ENCODE data around the gene SLC29A4.
"Not testable (repeated sequence)": the region's sequence is repeated elsewhere in the genome, so short reads cannot be mapped to it uniquely, and the experiment has no call there.

The SLC29A4 gene

DNA sequence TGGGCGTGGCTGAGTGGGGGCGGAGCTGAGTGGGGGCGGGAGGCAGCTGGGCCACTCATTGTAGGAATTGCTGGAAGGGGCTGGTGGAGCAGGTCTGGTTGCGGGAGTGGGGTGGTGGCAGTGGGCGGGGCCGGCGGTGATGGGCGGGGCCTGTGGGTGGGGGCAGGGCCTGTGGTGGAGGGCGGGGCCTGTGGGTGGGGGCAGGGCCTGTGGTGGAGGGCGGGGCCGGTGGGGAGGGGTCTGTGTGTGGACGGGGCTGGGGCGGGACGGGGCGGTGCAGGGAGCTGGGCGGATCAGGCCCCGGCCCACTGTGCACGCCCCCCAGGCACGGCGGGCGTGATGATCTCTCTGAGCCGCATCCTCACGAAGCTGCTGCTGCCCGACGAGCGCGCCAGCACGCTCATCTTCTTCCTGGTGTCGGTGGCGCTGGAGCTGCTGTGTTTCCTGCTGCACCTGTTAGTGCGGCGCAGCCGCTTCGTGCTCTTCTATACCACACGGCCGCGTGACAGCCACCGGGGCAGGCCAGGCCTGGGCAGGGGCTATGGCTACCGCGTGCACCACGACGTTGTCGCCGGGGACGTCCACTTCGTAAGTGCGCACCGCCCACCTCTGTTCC, 14.0 kb downstream of the SLC29A4 start:
- no peak for DNase-seq

DNA sequence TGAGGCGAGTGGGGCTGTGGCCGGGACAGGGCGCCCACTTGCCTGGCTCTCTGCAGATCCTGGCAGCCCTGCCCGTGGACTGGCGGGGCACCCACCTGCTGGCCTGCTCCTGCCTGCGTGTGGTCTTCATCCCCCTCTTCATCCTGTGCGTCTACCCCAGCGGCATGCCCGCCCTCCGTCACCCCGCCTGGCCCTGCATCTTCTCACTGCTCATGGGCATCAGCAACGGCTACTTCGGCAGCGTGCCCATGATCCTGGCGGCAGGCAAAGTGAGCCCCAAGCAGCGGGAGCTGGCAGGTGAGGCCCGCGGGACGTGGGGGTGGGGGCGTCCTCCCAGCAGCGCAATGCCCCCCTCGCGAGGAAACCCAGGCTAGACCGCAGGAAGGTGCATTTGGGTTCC, 17.6 kb downstream of the SLC29A4 start:
- no peak for DNase-seq

DNA sequence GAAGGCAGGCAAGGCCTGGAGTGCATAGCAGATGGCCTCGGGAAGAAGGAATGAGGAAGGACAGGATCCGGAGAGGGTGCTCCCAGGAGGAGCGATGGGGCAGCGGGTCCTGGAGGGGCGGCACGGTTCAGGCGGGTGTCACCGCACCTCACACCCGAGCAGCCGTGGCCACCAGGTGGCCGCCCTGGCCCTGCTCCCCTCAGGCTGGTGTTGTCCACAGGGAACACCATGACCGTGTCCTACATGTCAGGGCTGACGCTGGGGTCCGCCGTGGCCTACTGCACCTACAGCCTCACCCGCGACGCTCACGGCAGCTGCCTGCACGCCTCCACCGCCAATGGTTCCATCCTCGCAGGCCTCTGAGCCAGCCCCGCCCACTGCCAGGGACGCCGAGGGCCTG, 19.8 kb downstream of the SLC29A4 start:
- DNase-seq, result no peak

- DNase-seq, result no peak
These were observed 20.3 kb downstream of the SLC29A4 start for GRCh38 chr7:5303061-5303460.

GRCh38 chr7:5303591-5304505, 21.1 kb downstream of the SLC29A4 start:
- no peak for DNase-seq

- not testable (repeated sequence) for DNase-seq
These were observed 22.3 kb downstream of the SLC29A4 start for GRCh38 chr7:5305050-5305449.

- not testable (repeated sequence) for DNase-seq
These were observed 24.7 kb downstream of the SLC29A4 start for GRCh38 chr7:5307221-5308142.

- DNase-seq, result no peak
These were observed 26.4 kb downstream of the SLC29A4 start for GRCh38 chr7:5309146-5309545.

- no peak for DNase-seq
These were observed 28.2 kb downstream of the SLC29A4 start for GRCh38 chr7:5310822-5311405.

- DNase-seq, result not testable (repeated sequence)
These were observed 29.7 kb downstream of the SLC29A4 start for GRCh38 chr7:5312276-5313070.

- not testable (repeated sequence) for DNase-seq
These were observed 30.5 kb downstream of the SLC29A4 start for GRCh38 chr7:5313076-5313885.

GRCh38 chr7:5314864-5315263, 32.1 kb downstream of the SLC29A4 start:
- no peak for DNase-seq

- DNase-seq, result no peak
These were observed 33.0 kb downstream of the SLC29A4 start for GRCh38 chr7:5315761-5316160.

DNA sequence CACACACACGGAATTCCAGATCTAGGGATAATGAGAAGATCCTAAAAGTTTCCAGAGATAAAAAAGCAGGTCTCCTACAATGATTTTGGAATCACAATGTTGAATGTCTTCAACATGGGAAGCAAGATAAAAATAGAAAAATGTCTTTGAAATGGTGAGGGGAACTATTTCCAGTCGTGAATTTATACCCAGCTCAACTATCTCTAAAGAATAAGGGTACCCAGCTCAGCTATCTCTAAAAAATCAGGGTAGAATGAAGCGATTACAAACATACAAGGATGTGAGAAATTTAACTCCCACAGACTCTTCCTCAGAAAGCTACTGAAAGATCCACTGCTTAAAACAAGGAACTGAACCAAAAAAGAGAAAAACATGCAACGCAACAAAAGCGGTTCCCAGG, 35.9 kb downstream of the SLC29A4 start:
- not testable (repeated sequence) for DNase-seq

DNA sequence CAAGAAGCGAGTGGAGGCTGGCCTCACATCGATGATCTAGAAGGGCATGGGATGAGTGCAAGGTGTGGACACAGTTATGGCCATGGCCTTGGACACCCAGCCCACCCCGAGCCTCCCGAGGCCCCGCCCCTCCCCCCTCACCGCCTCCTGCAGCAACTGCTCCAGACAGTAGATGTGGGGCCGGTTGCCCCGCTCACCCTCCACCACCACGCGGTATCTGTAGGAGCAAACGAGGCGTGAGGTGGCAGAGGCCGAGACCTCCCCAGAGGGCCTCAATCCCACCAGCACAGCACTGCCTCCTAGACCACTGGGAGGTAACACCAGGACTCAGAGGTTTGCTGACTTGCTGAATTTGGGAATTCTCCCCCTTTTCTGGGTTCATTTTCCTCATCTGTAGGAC, 37.6 kb downstream of the SLC29A4 start:
- DNase-seq, result no peak

DNA sequence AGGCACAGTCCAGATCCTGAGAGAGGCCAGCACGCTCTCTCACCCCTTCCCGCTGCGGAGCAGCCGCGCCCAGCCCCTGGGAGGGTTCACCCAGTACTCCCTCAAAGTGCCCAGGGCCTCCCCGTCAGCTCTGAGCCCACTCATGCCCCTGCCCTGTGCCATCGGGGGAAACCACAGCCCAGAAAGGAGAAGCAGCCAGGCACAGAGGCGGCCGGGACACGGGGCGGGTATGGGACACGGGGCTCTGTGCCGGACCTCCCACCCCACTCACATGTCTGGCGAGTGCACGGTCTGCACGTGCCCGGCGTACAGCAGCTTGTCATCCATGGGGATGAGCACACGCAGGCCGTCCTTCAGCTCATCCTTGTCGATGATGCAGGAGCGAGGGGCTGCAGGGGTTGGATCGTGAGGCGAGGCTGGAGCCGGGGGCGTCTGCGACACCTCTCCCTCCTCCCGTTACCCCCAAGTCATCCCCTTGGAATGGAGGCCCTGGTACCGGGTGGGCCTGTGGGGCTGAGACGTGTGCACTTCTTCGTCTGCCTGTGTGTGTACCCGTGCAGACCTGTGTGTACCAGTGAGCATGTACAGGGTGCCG, 38.2 kb downstream of the SLC29A4 start:
- DNase-seq, result no peak

DNA sequence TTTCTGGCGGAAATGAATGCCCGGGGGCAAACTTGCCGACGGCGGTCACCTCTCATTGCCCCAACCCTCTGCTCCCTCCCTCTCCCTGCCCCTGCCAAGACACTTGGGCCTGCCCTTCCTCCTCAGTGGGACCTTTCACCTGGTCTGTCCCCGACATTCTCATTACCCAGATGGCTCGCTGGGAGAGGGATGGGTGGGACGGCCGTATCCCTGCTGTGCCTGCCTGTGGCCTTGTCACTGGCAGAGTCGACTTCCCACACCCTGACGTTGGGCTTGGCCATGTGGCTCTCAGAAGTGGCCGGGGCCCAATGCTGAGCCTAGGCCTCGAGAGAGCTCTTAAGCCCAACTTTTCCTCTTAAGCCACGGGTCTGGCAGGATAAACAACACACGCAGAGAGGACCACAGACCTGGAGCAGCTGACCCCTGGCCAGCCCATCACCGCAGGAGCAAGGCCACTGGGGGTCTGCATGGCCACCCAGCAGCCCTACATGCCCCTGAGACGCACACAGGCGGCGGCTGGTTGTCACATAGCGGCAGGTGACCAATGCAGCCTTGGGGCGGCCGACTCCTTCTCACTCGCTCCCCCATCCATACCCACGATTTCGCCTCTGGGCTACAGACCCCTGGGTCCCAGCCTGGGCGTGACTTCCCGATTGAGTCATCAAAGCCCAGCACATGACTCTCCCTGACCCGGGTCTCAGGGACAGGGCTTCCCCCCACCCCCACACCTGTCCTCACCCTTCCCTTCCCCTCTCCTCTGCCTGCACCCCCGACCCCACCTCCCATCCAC, 40.1 kb downstream of the SLC29A4 start:
- DNase-seq, result no peak

DNA sequence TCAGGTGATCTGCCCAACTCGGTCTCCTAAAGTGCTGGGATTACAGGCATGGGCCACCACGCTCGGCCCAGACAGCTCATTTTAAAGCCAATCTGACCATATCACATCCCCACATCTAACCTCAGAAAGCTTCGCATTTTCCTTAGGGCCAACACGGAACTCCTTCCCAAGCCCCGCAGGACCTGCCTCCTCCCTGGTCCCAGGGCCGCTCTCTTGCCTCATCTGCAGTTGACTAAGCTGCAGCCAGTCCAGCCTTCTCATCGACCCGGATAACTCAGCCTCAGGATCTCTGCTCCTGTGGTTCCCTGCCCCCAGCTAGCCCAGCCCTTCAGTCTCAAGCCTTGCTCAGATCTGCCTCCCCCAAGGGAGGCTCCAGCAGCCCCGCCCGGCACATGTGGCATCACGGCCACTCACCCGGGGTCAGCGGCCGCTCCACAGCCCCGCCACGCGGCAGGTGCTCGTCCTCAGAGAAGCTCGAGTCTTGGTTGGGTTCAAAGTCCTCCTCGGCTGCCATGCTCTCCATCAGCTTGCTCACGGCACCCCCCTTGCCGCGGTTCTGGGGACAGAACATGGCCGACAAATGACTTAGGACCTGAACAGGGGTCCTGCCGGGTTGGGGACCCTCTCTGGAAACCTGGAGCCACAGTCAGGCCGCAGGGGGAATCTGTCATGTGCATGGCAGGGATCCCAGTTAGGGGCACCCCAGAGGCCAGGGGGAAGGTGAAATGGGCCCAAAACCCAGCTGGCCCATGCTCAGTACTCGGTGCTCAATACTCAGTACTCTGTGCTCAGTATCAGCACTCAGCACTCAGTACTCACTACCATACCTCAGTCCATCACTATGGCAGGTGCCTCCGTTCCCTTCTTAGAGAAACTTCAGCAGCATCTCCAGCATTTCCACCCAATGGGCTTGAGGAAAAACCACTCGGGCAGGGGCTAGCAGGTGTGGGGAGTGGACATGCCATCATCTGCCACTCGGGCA, 41.3 kb downstream of the SLC29A4 start:
- DNase-seq, result not testable (repeated sequence)
